CD4-positive, alpha-beta T cell (primary cell): ENCODE data around the gene VPS45. TPM values are rescaled to one million over a fixed set of nuclear protein-coding genes. Genes with fewer than 3 reads are reported as not detected.

Experiments used
- ATAC-seq: fragments of 200-7000 bp; cut with Tn5 transposase; one replicate; pipeline ENCODE4 v1.10.0; 2022; ENCODE audit warnings: mild to moderate bottlenecking; ENCODE audit not compliant: poor library complexity
- CTCF ChIA-PET: fragments of 350-600 bp; sonication (Branson Sonifier 250); formaldehyde crosslinking; loops from one replicate; lab custom pipeline; 2021; ENCODE audit warnings: antibody characterized with exemption, inconsistent platforms; lab: Charles Lee
- POLR2A ChIA-PET: fragments of 350-600 bp; sonication (Branson Sonifier 250); formaldehyde crosslinking; loops from one replicate; lab custom pipeline; 2021; ENCODE audit warnings: antibody characterized with exemption, inconsistent platforms; lab: Charles Lee
- DNase-seq, 14 experiments: peaks; one replicate each; pipeline ENCODE4 v3.0.0-alpha.2; 2013 to 2020; ENCODE audit warnings: mixed read lengths in 2 of 14
- H3K27ac ChIP-seq, 2 donors: one replicate each; pipeline versions ENCODE4 v1.5.1 to v1.7.0; 2013; ENCODE audit warnings: low read length in 2 of 2, low read depth in 1 of 2, mild to moderate bottlenecking in 1 of 2
- H3K27me3 ChIP-seq, 2 experiments: 1 replicate in 1 of 2; 2 replicates in 1 of 2; pipeline versions ENCODE4 v1.6.1 to v1.7.0; 2013; ENCODE audit warnings: low read length in 2 of 2, control low read depth in 1 of 2, mild to moderate bottlenecking in 1 of 2, moderate library complexity in 1 of 2; ENCODE audit not compliant: insufficient read depth in 2 of 2, control insufficient read depth in 1 of 2
- H3K36me3 ChIP-seq: one replicate; pipeline ENCODE4 v1.6.1; 2013; ENCODE audit warnings: low read length, control low read depth; ENCODE audit not compliant: insufficient read depth
- H3K4me1 ChIP-seq: one replicate; pipeline ENCODE4 v1.6.1; 2013; ENCODE audit warnings: low read length, control low read depth; ENCODE audit not compliant: insufficient read depth
- H3K4me3 ChIP-seq: one replicate; pipeline ENCODE4 v1.5.1; 2013; ENCODE audit warnings: mild to moderate bottlenecking, low read length, moderate library complexity
- H3K9me3 ChIP-seq, 2 experiments: 1 replicate in 1 of 2; 2 replicates in 1 of 2; pipeline versions ENCODE4 v1.6.1 to v1.7.0; 2013; ENCODE audit warnings: low read length in 2 of 2, mild to moderate bottlenecking in 2 of 2, control low read depth in 1 of 2, moderate library complexity in 1 of 2; ENCODE audit not compliant: control insufficient read depth in 1 of 2, insufficient read depth in 1 of 2
- H3K27ac Mint-ChIP-seq: one replicate; pipeline ENCODE4 v1.8.0; 2020; ENCODE audit warnings: mixed read lengths
- H3K27me3 Mint-ChIP-seq: one replicate; pipeline ENCODE4 v1.8.0; 2021; ENCODE audit warnings: mixed read lengths
- H3K36me3 Mint-ChIP-seq: one replicate; pipeline ENCODE4 v1.8.0; 2021; ENCODE audit warnings: low read depth, mixed read lengths
- H3K4me1 Mint-ChIP-seq: one replicate; pipeline ENCODE4 v1.8.0; 2021; ENCODE audit warnings: low read depth, mixed read lengths
- H3K4me3 Mint-ChIP-seq: one replicate; pipeline ENCODE4 v1.8.0; 2020; ENCODE audit warnings: mild to moderate bottlenecking, mixed read lengths
- H3K9me3 Mint-ChIP-seq: one replicate; pipeline ENCODE4 v1.8.0; 2020; ENCODE audit warnings: mixed read lengths
- CTCF ChIP-seq: fragments of 200-600 bp; IDR thresholded peaks from one replicate; pipeline ENCODE4 v1.8.0; 2022; ENCODE audit warnings: antibody characterized with exemption, mild to moderate bottlenecking
- intact Hi-C, 2 experiments: fragments of 100-400 bp; cut with DNase I in 1 of 2; cut with micrococcal nuclease in 1 of 2; formaldehyde crosslinking; loops; one replicate each; pipeline versions ENCODE4 v1.15.1 to v1.9.0; 2023 to 2025; cut with DNase I, micrococcal nuclease
- total RNA-seq, 174 experiments: library from RNA in 2 of 174; stranded (reverse) in 2 of 174; gene quantifications; one replicate each; pipeline ENCODE4 v1.2.3 and lab custom pipeline; 2021 to 2026

Gene VPS45
- total RNA-seq, 2 experiments from 2014 or later = 9.6 to 10.7 TPM

- H3K27me3 ChIP-seq = no peaks in the 10 kb centered on the region
- H3K4me1 ChIP-seq = no peaks in the 10 kb centered on the region
- Mint-ChIP-seq H3K4me3 (no peak overlapping the region), H3K36me3 (peaks cover 11% of the 10 kb centered on the region), H3K4me1 (no peaks in the 10 kb centered on the region), H3K27me3 (no peaks in the 10 kb centered on the region), H3K27ac (no peak overlapping the region), H3K9me3 (no peaks in the 10 kb centered on the region)
- CTCF ChIA-PET = interaction anchor here (1.9 kb wide), 1 partner anchor 53 kb away, joined by 6 read pairs; no protein-coding TSS in a partner anchor
- intact Hi-C loops = no loop called here
- TF ChIP-seq CTCF = no peak
- no peak for DNase-seq
- POLR2A ChIA-PET = interaction anchor here (1.4 to 1.9 kb wide), 2 partner anchors 23 to 32 kb away, joined by 7 read pairs; partner anchors contain the start of gene PLEKHO1
- no peak overlapping the region for H3K4me3 ChIP-seq
- no peak for ATAC-seq
- H3K27ac ChIP-seq = no peak overlapping the region
- H3K9me3 ChIP-seq = no peaks in the 10 kb centered on the region
- H3K36me3 ChIP-seq = peaks cover 8% of the 10 kb centered on the region
Observed at GRCh38 chr1:150126811-150127210, 59.2 kb downstream of the VPS45 start.

- ATAC-seq = no peak
- no peaks in the 10 kb centered on the region for H3K27me3 Mint-ChIP-seq
- Histone ChIP-seq H3K9me3 (no peaks in the 10 kb centered on the region), H3K4me1 (no peaks in the 10 kb centered on the region), H3K4me3 (no peak overlapping the region), H3K27ac (no peak overlapping the region), H3K36me3 (peaks cover 5% of the 10 kb centered on the region), H3K27me3 (no peaks in the 10 kb centered on the region)
- no peak overlapping the region for H3K27ac Mint-ChIP-seq
- no peaks in the 10 kb centered on the region for H3K9me3 Mint-ChIP-seq
- H3K36me3 Mint-ChIP-seq = peaks cover 9% of the 10 kb centered on the region
- POLR2A ChIA-PET = interaction anchor here (1.4 to 1.9 kb wide), 2 partner anchors 22 to 33 kb away, joined by 7 read pairs; partner anchors contain the start of gene PLEKHO1
- CTCF ChIA-PET = interaction anchor here (1.4 to 1.9 kb wide), 3 partner anchors 14 to 54 kb away, joined by 4 to 6 read pairs (median 6); no protein-coding TSS in a partner anchor
- no peak for DNase-seq
- H3K4me1 Mint-ChIP-seq = no peaks in the 10 kb centered on the region
- TF ChIP-seq CTCF = no peak
- H3K4me3 Mint-ChIP-seq = no peak overlapping the region
- intact Hi-C loops = no loop called here
Observed at GRCh38 chr1:150127464-150127863, 59.9 kb downstream of the VPS45 start.

- H3K4me3 Mint-ChIP-seq = no peak overlapping the region
- H3K27ac Mint-ChIP-seq = no peak overlapping the region
- no peaks in the 10 kb centered on the region for H3K9me3 Mint-ChIP-seq
- DNase-seq (peak in 1 of 14 experiments; percentile 17), ATAC-seq (no peak)
- Histone ChIP-seq H3K27me3 (no peaks in the 10 kb centered on the region), H3K9me3 (no peaks in the 10 kb centered on the region), H3K27ac (no peak overlapping the region), H3K4me3 (no peak overlapping the region), H3K4me1 (no peaks in the 10 kb centered on the region), H3K36me3 (peaks cover 3% of the 10 kb centered on the region)
- ChIA-PET CTCF (interaction anchor here (0.9 to 1.9 kb wide), 4 partner anchors 13 to 54 kb away, joined by 3 to 6 read pairs (median 5); no protein-coding TSS in a partner anchor), POLR2A (interaction anchor here (1.4 to 1.9 kb wide), 2 partner anchors 22 to 33 kb away, joined by 7 read pairs; partner anchors contain the start of gene PLEKHO1)
- no peaks in the 10 kb centered on the region for H3K27me3 Mint-ChIP-seq
- no peaks in the 10 kb centered on the region for H3K4me1 Mint-ChIP-seq
- intact Hi-C loops = no loop called here
- TF ChIP-seq CTCF = no peak
- H3K36me3 Mint-ChIP-seq = peaks cover 6% of the 10 kb centered on the region
Observed at GRCh38 chr1:150127868-150128267, 60.3 kb downstream of the VPS45 start.
